Thyroid gland (tissue), 4 donors: Measurements from ENCODE around the gene STAC2. TPM values are rescaled to one million over a fixed set of nuclear protein-coding genes. Genes with fewer than 3 reads are reported as not detected.

Experiments
- DNase-seq, 2 donors: peaks; one replicate each; pipeline ENCODE4 v3.0.0-alpha.2; 2019
- H3K27ac ChIP-seq, 3 donors: fragments of 200-600 bp; sonication (generic); 1 replicate in 2 of 3; 2 replicates in 1 of 3; pipeline ENCODE4 v1.5.1; 2016 to 2019; ENCODE audit warnings: mild to moderate bottlenecking in 1 of 3, moderate library complexity in 1 of 3
- H3K27me3 ChIP-seq: fragments of 200-600 bp; sonication (generic); one replicate; pipeline ENCODE4 v1.5.1; 2019
- H3K36me3 ChIP-seq, 2 donors: fragments of 200-600 bp; sonication (generic); one replicate each; pipeline ENCODE4 v1.5.1; 2016 to 2019
- H3K4me1 ChIP-seq, 2 donors: fragments of 200-600 bp; sonication (generic); one replicate each; pipeline ENCODE4 v1.5.1; 2017 to 2019
- H3K4me3 ChIP-seq, 3 donors: fragments of 200-600 bp; sonication (generic); replicated peaks in 1 of 3; 1 replicate in 2 of 3; 2 replicates in 1 of 3; pipeline ENCODE4 v1.5.1; 2016; ENCODE audit warnings: mild to moderate bottlenecking in 1 of 3
- H3K9me3 ChIP-seq: fragments of 200-600 bp; sonication (generic); one replicate; pipeline ENCODE4 v1.5.1; 2017
- CTCF ChIP-seq, 6 experiments: fragments of 200-600 bp in 3 of 6; fragments of 450-650 bp in 3 of 6; sonication (generic) in 3 of 6; IDR thresholded peaks; one replicate each; pipeline ENCODE4 v1.5.1; 2016 to 2019; ENCODE audit warnings: antibody characterized with exemption in 6 of 6, mild to moderate bottlenecking in 2 of 6, inconsistent platforms in 1 of 6, moderate library complexity in 1 of 6
- POLR2A ChIP-seq, 2 donors: fragments of 450-650 bp; IDR thresholded peaks; one replicate each; pipeline ENCODE4 v1.6.1; 2017; ENCODE audit warnings: antibody characterized with exemption in 2 of 2, mild to moderate bottlenecking in 2 of 2, moderate library complexity in 1 of 2
- WGBS, 2 donors: methylation state at CpG; one replicate each; pipeline ENCODE4 v1.1.5; 2017; 5-methylcytosine and 5-hydroxymethylcytosine counted together
- intact Hi-C: fragments of 100-400 bp; cut with DNase I; formaldehyde crosslinking; loops from one replicate; pipeline ENCODE4 v1.15.1; 2023
- total RNA-seq, 4 donors: library from RNA; depleted of rRNA; stranded (reverse); fragments of >200 nt; gene quantifications; one replicate each; pipeline ENCODE4 v1.2.3, GENCODE V29; 2016

STAC2 gene
- total RNA-seq, 4 donors from 2014 or later = not detected

- Histone ChIP-seq H3K27me3 (no peaks in the 10 kb centered on the region), H3K36me3 (peaks cover 0 to 2% of the 10 kb centered on the region in 2 donors), H3K9me3 (no peaks in the 10 kb centered on the region), H3K4me1 (peaks cover 38 to 40% of the 10 kb centered on the region in 2 donors), H3K27ac (peak overlapping the region in 2 of 3 donors; percentile 33 to 38), H3K4me3 (peak overlapping the region in 1 of 3 donors; percentile 58)
- no peak for DNase-seq
- TF ChIP-seq CTCF (IDR thresholded peaks at IDR 0.05) = no peak
- TF ChIP-seq POLR2A (IDR thresholded peaks at IDR 0.05) = no peak
- intact Hi-C loops = no loop called here
- 21 to 51% methylated on average over 6 of the region's 8 CpGs for WGBS, 2 donors
Observed at GRCh38 chr17:39196241-39196807, 29.4 kb downstream of the STAC2 start.

GRCh38 chr17:39195568-39196160, 30.1 kb downstream of the STAC2 start:
- TF ChIP-seq POLR2A (IDR thresholded peaks at IDR 0.05) (no peak), CTCF (IDR thresholded peaks at IDR 0.05) (no peak)
- H3K4me3 ChIP-seq = peak overlapping the region in 1 of 3 donors; percentile 3

DNA sequence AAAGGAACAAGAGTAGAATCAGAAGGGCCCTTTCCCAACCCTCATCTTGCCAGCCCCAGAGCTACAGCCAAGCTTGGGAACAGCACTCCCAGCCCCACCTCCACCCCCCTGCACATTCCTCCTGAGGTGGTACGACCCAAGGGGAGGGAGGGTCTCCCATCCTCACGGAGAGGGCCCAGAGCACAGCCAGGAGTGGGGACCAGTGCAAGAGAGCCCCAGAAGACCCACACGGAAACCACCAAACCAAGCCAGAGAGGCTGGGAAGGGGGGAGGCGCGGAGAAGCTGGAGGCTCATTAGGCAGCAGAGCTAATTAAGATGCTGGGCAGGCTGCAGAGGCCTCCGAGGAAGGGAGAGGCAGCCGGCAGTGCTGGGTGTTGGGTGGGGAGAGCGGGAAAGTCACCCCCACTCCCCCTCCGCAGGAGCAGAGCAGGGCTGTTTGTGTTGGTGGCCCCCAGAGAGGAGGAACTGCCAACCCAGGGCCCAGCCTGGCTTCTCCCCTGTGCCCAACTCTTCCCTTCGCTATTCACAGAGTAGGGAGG, 30.7 kb downstream of the STAC2 start:
- TF ChIP-seq CTCF (IDR thresholded peaks at IDR 0.05) = no peak
- no peak for TF ChIP-seq POLR2A (IDR thresholded peaks at IDR 0.05)
- 67 to 68% methylated on average over 6 to 8 of the region's 10 CpGs for WGBS, 2 donors
- no peaks in the 10 kb centered on the region for H3K9me3 ChIP-seq
- no peak overlapping the region for H3K4me3 ChIP-seq
- H3K4me1 ChIP-seq = peaks cover 31 to 35% of the 10 kb centered on the region in 2 donors
- H3K27me3 ChIP-seq = no peaks in the 10 kb centered on the region
- no peak for DNase-seq
- intact Hi-C loops = no loop called here
- peaks cover 0 to 3% of the 10 kb centered on the region in 2 donors for H3K36me3 ChIP-seq
- peak overlapping the region in 2 of 3 donors; percentile 33 to 38 for H3K27ac ChIP-seq

More at GRCh38 chr17:39195568-39196160, 30.1 kb downstream of the STAC2 start:
- intact Hi-C loops = no loop called here
- peak; percentile 72 for DNase-seq
- no peaks in the 10 kb centered on the region for H3K27me3 ChIP-seq
- WGBS, 2 donors = 30 to 52% methylated on average over 7 of the region's 8 CpGs
- H3K9me3 ChIP-seq = no peaks in the 10 kb centered on the region
- H3K4me1 ChIP-seq = peaks cover 32 to 35% of the 10 kb centered on the region in 2 donors
- H3K36me3 ChIP-seq = no peaks in the 10 kb centered on the region
- H3K27ac ChIP-seq = peak overlapping the region; percentile 33 to 55 (median 38)

GRCh38 chr17:39194089-39194984, 31.4 kb downstream of the STAC2 start:
- peak overlapping the region in 1 of 3 donors; percentile 38 for H3K27ac ChIP-seq
- peaks cover 0 to 6% of the 10 kb centered on the region in 2 donors for H3K36me3 ChIP-seq
- H3K4me3 ChIP-seq = no peak overlapping the region
- no peaks in the 10 kb centered on the region for H3K9me3 ChIP-seq
- DNase-seq = no peak
- intact Hi-C loops = no loop called here
- WGBS, 2 donors = 60 to 66% methylated on average over 19 to 20 of the region's 20 CpGs
- H3K4me1 ChIP-seq = peaks cover 28 to 32% of the 10 kb centered on the region in 2 donors
- no peaks in the 10 kb centered on the region for H3K27me3 ChIP-seq
- TF ChIP-seq CTCF (IDR thresholded peaks at IDR 0.05) = no peak
